ENCODE data around the gene GRIK4. TPM values are rescaled to one million over a fixed set of nuclear protein-coding genes. Genes with fewer than 3 reads are reported as not detected.

The GRIK4 gene
- total RNA-seq, 2 experiments from 2014 or later: not detected

GRCh38 chr11:120793806-120794479 is 282.4 kb downstream of the GRIK4 start:
- no peak for DNase-seq
- Mint-ChIP-seq H3K27me3 (peaks cover 3% of the 10 kb centered on the region), H3K36me3 (no peaks in the 10 kb centered on the region), H3K4me3 (no peak overlapping the region), H3K9me3 (no peaks in the 10 kb centered on the region), H3K27ac (no peak overlapping the region), H3K4me1 (ENCODE audit: low read depth) (no peaks in the 10 kb centered on the region)
- intact Hi-C loops (cut with micrococcal nuclease): no loop called here
- ChIA-PET CTCF (no interaction called here), POLR2A (no interaction called here)

GRCh38 chr11:120794748-120795147 is 283.2 kb downstream of the GRIK4 start:
- Mint-ChIP-seq H3K36me3 (no peaks in the 10 kb centered on the region), H3K27ac (no peak overlapping the region), H3K9me3 (no peaks in the 10 kb centered on the region), H3K4me1 (ENCODE audit: low read depth) (no peaks in the 10 kb centered on the region), H3K4me3 (no peak overlapping the region), H3K27me3 (peaks cover 3% of the 10 kb centered on the region)
- intact Hi-C loops (cut with micrococcal nuclease): no loop called here
- ChIA-PET CTCF (no interaction called here), POLR2A (no interaction called here)
- no peak for DNase-seq

- Mint-ChIP-seq H3K36me3 (no peaks in the 10 kb centered on the region), H3K9me3 (no peaks in the 10 kb centered on the region), H3K27me3 (peaks cover 3% of the 10 kb centered on the region), H3K4me3 (no peak overlapping the region), H3K4me1 (ENCODE audit: low read depth) (no peaks in the 10 kb centered on the region), H3K27ac (no peak overlapping the region)
- ChIA-PET POLR2A (no interaction called here), CTCF (no interaction called here)
- intact Hi-C loops (cut with micrococcal nuclease): no loop called here
- no peak for DNase-seq
Observed at GRCh38 chr11:120795185-120795584, 283.6 kb downstream of the GRIK4 start.

GRCh38 chr11:120797143-120797542 is 285.6 kb downstream of the GRIK4 start:
- Mint-ChIP-seq H3K4me3 (no peak overlapping the region), H3K27ac (no peak overlapping the region), H3K27me3 (peaks cover 5% of the 10 kb centered on the region), H3K9me3 (no peaks in the 10 kb centered on the region), H3K36me3 (no peaks in the 10 kb centered on the region), H3K4me1 (ENCODE audit: low read depth) (no peaks in the 10 kb centered on the region)
- ChIA-PET CTCF (no interaction called here), POLR2A (no interaction called here)
- intact Hi-C loops (cut with micrococcal nuclease): no loop called here
- no peak for DNase-seq

- CTCF ChIA-PET: no interaction called here
Observed at GRCh38 chr11:120798854-120799253, 287.3 kb downstream of the GRIK4 start.

GRCh38 chr11:120800206-120800605 is 288.7 kb downstream of the GRIK4 start:
- no peak overlapping the region for H3K4me3 Mint-ChIP-seq
- ChIA-PET CTCF (no interaction called here), POLR2A (no interaction called here)
- H3K27ac Mint-ChIP-seq: no peak overlapping the region
- H3K4me1 Mint-ChIP-seq (ENCODE audit: low read depth): no peaks in the 10 kb centered on the region
- no peak for DNase-seq
- no peaks in the 10 kb centered on the region for H3K9me3 Mint-ChIP-seq
- no peaks in the 10 kb centered on the region for H3K36me3 Mint-ChIP-seq
- intact Hi-C loops (cut with micrococcal nuclease): no loop called here
- H3K27me3 Mint-ChIP-seq: peaks cover 9% of the 10 kb centered on the region

More at GRCh38 chr11:120798854-120799253, 287.3 kb downstream of the GRIK4 start:
- no peaks in the 10 kb centered on the region for H3K4me1 Mint-ChIP-seq (ENCODE audit: low read depth)
- no peak overlapping the region for H3K27ac Mint-ChIP-seq
- no peaks in the 10 kb centered on the region for H3K9me3 Mint-ChIP-seq
- intact Hi-C loops (cut with micrococcal nuclease): no loop called here
- H3K4me3 Mint-ChIP-seq: no peak overlapping the region
- peaks cover 9% of the 10 kb centered on the region for H3K27me3 Mint-ChIP-seq
- POLR2A ChIA-PET: no interaction called here
- H3K36me3 Mint-ChIP-seq: no peaks in the 10 kb centered on the region
- no peak for DNase-seq

GRCh38 chr11:120801801-120802689 is 290.5 kb downstream of the GRIK4 start:
- DNase-seq: peak; percentile 55
- H3K4me3 Mint-ChIP-seq: no peak overlapping the region
- POLR2A ChIA-PET: no interaction called here
- no peak overlapping the region for H3K27ac Mint-ChIP-seq
- intact Hi-C loops (cut with micrococcal nuclease): loop anchor here (1.0 kb wide), 1 partner anchor 291 kb away; the partner anchor contains the start of gene GRIK4
- H3K36me3 Mint-ChIP-seq: no peaks in the 10 kb centered on the region
- H3K9me3 Mint-ChIP-seq: no peaks in the 10 kb centered on the region
- peaks cover 9% of the 10 kb centered on the region for H3K27me3 Mint-ChIP-seq
- CTCF ChIA-PET: interaction anchor here (0.7 to 1.9 kb wide), 11 partner anchors 10 to 393 kb away, joined by 3 to 7 read pairs (median 3); partner anchors contain the start of gene GRIK4
- H3K4me1 Mint-ChIP-seq (ENCODE audit: low read depth): no peaks in the 10 kb centered on the region

- POLR2A ChIA-PET: no interaction called here
- no peak overlapping the region for H3K4me3 Mint-ChIP-seq
- no peaks in the 10 kb centered on the region for H3K4me1 Mint-ChIP-seq (ENCODE audit: low read depth)
- no peaks in the 10 kb centered on the region for H3K36me3 Mint-ChIP-seq
- DNase-seq: no peak
- no peaks in the 10 kb centered on the region for H3K9me3 Mint-ChIP-seq
- H3K27ac Mint-ChIP-seq: no peak overlapping the region
- peaks cover 11% of the 10 kb centered on the region for H3K27me3 Mint-ChIP-seq
- CTCF ChIA-PET: no interaction called here
- intact Hi-C loops (cut with micrococcal nuclease): no loop called here
Observed at GRCh38 chr11:120805960-120806555, 294.5 kb downstream of the GRIK4 start.

- DNase-seq: no peak
- Mint-ChIP-seq H3K4me1 (ENCODE audit: low read depth) (no peaks in the 10 kb centered on the region), H3K27ac (no peak overlapping the region), H3K4me3 (no peak overlapping the region), H3K9me3 (no peaks in the 10 kb centered on the region), H3K36me3 (no peaks in the 10 kb centered on the region), H3K27me3 (peaks cover 5% of the 10 kb centered on the region)
- ChIA-PET POLR2A (no interaction called here), CTCF (no interaction called here)
- intact Hi-C loops (cut with micrococcal nuclease): no loop called here
Observed at GRCh38 chr11:120807414-120808150, 296.0 kb downstream of the GRIK4 start.

GRCh38 chr11:120808616-120809050 is 297.1 kb downstream of the GRIK4 start:
- Mint-ChIP-seq H3K27ac (no peak overlapping the region), H3K4me3 (no peak overlapping the region), H3K36me3 (no peaks in the 10 kb centered on the region), H3K27me3 (peaks cover 5% of the 10 kb centered on the region), H3K4me1 (ENCODE audit: low read depth) (no peaks in the 10 kb centered on the region), H3K9me3 (no peaks in the 10 kb centered on the region)
- no peak for DNase-seq
- ChIA-PET POLR2A (no interaction called here), CTCF (no interaction called here)
- intact Hi-C loops (cut with micrococcal nuclease): no loop called here

- no peak for DNase-seq
- ChIA-PET POLR2A (no interaction called here), CTCF (no interaction called here)
- Mint-ChIP-seq H3K27me3 (peaks cover 5% of the 10 kb centered on the region), H3K4me1 (ENCODE audit: low read depth) (no peaks in the 10 kb centered on the region), H3K4me3 (no peak overlapping the region), H3K27ac (no peak overlapping the region), H3K36me3 (no peaks in the 10 kb centered on the region), H3K9me3 (no peaks in the 10 kb centered on the region)
- intact Hi-C loops (cut with micrococcal nuclease): no loop called here
Observed at GRCh38 chr11:120810251-120810650, 298.7 kb downstream of the GRIK4 start.

GRCh38 chr11:120811199-120811598 is 299.7 kb downstream of the GRIK4 start:
- Mint-ChIP-seq H3K27ac (no peak overlapping the region), H3K4me1 (ENCODE audit: low read depth) (no peaks in the 10 kb centered on the region), H3K27me3 (peaks cover 5% of the 10 kb centered on the region), H3K36me3 (no peaks in the 10 kb centered on the region), H3K9me3 (no peaks in the 10 kb centered on the region), H3K4me3 (no peak overlapping the region)
- no peak for DNase-seq
- CTCF ChIA-PET: no interaction called here
- intact Hi-C loops (cut with micrococcal nuclease): no loop called here
- POLR2A ChIA-PET: no interaction called here

Data from activated CD4-positive, alpha-beta memory T cell treated with anti-CD3 and anti-CD28 coated beads for 36 hours (primary cell).